K562 (cell line): ENCODE results near the gene CD1D.

Experiments
- ARNT ChIP-seq, 2 experiments: fragments of 450-650 bp; IDR thresholded peaks; 2 replicates each; pipeline ENCODE4 v1.6.1; 2016; ENCODE audit warnings: mild to moderate bottlenecking in 1 of 2
- ASH1L ChIP-seq: fragments of 450-650 bp; IDR thresholded peaks from 2 replicates; pipeline ENCODE4 v1.6.1; 2018; ENCODE audit warnings: borderline replicate concordance, mild to moderate bottlenecking, low read depth; ENCODE audit not compliant: partially characterized antibody
- BMI1 ChIP-seq: fragments of 150-350 bp; IDR thresholded peaks from 2 replicates; pipeline ENCODE4 v1.6.1; 2014; ENCODE audit warnings: low read length
- CHD2 ChIP-seq: IDR thresholded peaks from 2 replicates; pipeline ENCODE4 v1.6.1; 2011; ENCODE audit warnings: low read depth, low read length
- CTCF ChIP-seq, 3 experiments: IDR thresholded peaks in 2 of 3; conservative IDR thresholded peaks in 1 of 3; 2 replicates each; pipeline ENCODE4 v1.5.1; 2011 to 2012; ENCODE audit warnings: low read length in 3 of 3, mild to moderate bottlenecking in 3 of 3, control low read depth in 2 of 3, improper control_type of control experiment in 1 of 3, inconsistent platforms in 1 of 3, low read depth in 1 of 3, mixed read lengths in 1 of 3, moderate library complexity in 1 of 3; ENCODE audit not compliant: insufficient read depth in 2 of 3
- EZH2 ChIP-seq: IDR thresholded peaks from 2 replicates; pipeline ENCODE4 v1.6.1; 2012; ENCODE audit warnings: low read depth, mild to moderate bottlenecking, inconsistent platforms, low read length, borderline replicate concordance
- FOXK2 ChIP-seq, 2 experiments: fragments of 450-650 bp; IDR thresholded peaks in 1 of 2; conservative IDR thresholded peaks in 1 of 2; 2 replicates each; pipeline ENCODE4 v1.6.1; 2016; ENCODE audit warnings: low read depth in 2 of 2, mild to moderate bottlenecking in 1 of 2
- HDAC6 ChIP-seq: IDR thresholded peaks from 2 replicates; pipeline ENCODE4 v1.6.1; 2012; ENCODE audit warnings: low read depth, mild to moderate bottlenecking, control low read depth, inconsistent platforms, low read length, moderate library complexity
- MXI1 ChIP-seq: IDR thresholded peaks from 2 replicates; pipeline ENCODE4 v1.6.1; 2011; ENCODE audit warnings: low read depth, mild to moderate bottlenecking, improper control_type of control experiment, low read length
- TCF7 ChIP-seq: sonication (generic); IDR thresholded peaks from 2 replicates; pipeline ENCODE4 v1.6.1; 2016; ENCODE audit warnings: antibody characterized with exemption, borderline replicate concordance
- ZFP30 ChIP-seq: fragments of 250-450 bp; sonication (Bioruptor Pico); IDR thresholded peaks from 2 replicates; pipeline ENCODE4 v1.8.0; 2022; ENCODE audit warnings: moderate library complexity, mild to moderate bottlenecking, inconsistent platforms, borderline replicate concordance

GRCh38 chr1:158181577-158181922 lies 855 bp downstream of the CD1D start:
- TF ChIP-seq ZFP30 (CRISPR knock-in tag) (no peak), FOXK2 (conservative IDR thresholded peaks at IDR 0.05 in 1 of 2, IDR thresholded peaks at IDR 0.05 in 1 of 2; ENCODE audit: low read depth in 2 of 2) (no peak), CTCF (IDR thresholded peaks at IDR 0.05 in 2 of 3, conservative IDR thresholded peaks at IDR 0.05 in 1 of 3; ENCODE audit: insufficient read depth in 2 of 3, low read depth in 1 of 3, low read length in 3 of 3) (no peak), HDAC6 (no peak), CHD2 (no peak), EZH2 (no peak), ARNT (IDR thresholded peaks at IDR 0.05) (no peak), TCF7 (no peak), MXI1 (no peak), BMI1 (no peak), ASH1L (no peak)
